IMR-90 (cell line): ENCODE data around the gene GPLD1. TPM values are rescaled to one million over a fixed set of nuclear protein-coding genes. Genes with fewer than 3 reads are reported as not detected.

ENCODE experiments used
- ATAC-seq: fragments of 200-7000 bp; cut with Tn5 transposase; 2 replicates; pipeline ENCODE4 v1.9.1; 2020; ENCODE audit warnings: low read depth, mild to moderate bottlenecking, moderate library complexity
- BruUV-seq: library from RNA; stranded (reverse); fragments of 400-500 nt; replicated peaks from 2 replicates; lab custom pipeline; 2021; lab: Mats Ljungman, UMichigan
- CTCF ChIA-PET: fragments of 300-600 bp; formaldehyde crosslinking; extraction: SDS; loops from one replicate; lab custom pipeline; 2021; ENCODE audit warnings: antibody characterized with exemption; lab: Yijun Ruan, JAX
- POLR2A ChIA-PET: fragments of 300-600 bp; sonication (Branson Sonifier 250); formaldehyde crosslinking; loops from one replicate; lab custom pipeline; 2022; ENCODE audit warnings: antibody characterized with exemption; ENCODE audit not compliant: unreplicated experiment; lab: Charles Lee
- DNase-seq: peaks from one replicate; pipeline ENCODE4 v3.0.0; 2013
- H2AFZ ChIP-seq: replicated peaks from 2 replicates; pipeline ENCODE3; 2013; ENCODE audit warnings: low read length, mild to moderate bottlenecking; ENCODE audit not compliant: poor library complexity
- H2AK5ac ChIP-seq: 2 replicates; pipeline ENCODE4 v1.6.1; 2013; ENCODE audit warnings: low read depth, low read length, inconsistent platforms
- H2AK9ac ChIP-seq: replicated peaks from 2 replicates; pipeline ENCODE3; 2013; ENCODE audit warnings: mild to moderate bottlenecking, low read depth, low read length, moderate library complexity; ENCODE audit not compliant: poor library complexity
- H2BK120ac ChIP-seq: 2 replicates; pipeline ENCODE4 v1.6.1; 2013; ENCODE audit warnings: low read depth, low read length, inconsistent platforms
- H2BK15ac ChIP-seq: 3 replicates; pipeline ENCODE4 v1.6.1; 2013; ENCODE audit warnings: low read depth, low read length, inconsistent platforms
- H2BK20ac ChIP-seq: 2 replicates; pipeline ENCODE4 v1.6.1; 2013; ENCODE audit warnings: low read depth, mild to moderate bottlenecking, inconsistent platforms, low read length, moderate library complexity
- H2BK5ac ChIP-seq: 2 replicates; pipeline ENCODE4 v1.6.1; 2013; ENCODE audit warnings: mild to moderate bottlenecking, low read depth, low read length, inconsistent platforms; ENCODE audit not compliant: poor library complexity, severe bottlenecking
- H3K14ac ChIP-seq: replicated peaks from 2 replicates; pipeline ENCODE4 v1.6.1; 2013; ENCODE audit warnings: low read depth, low read length, inconsistent platforms
- H3K18ac ChIP-seq: 2 replicates; pipeline ENCODE4 v1.6.1; 2013; ENCODE audit warnings: low read depth, low read length, control low read depth
- H3K23ac ChIP-seq: 2 replicates; pipeline ENCODE4 v1.6.1; 2013; ENCODE audit warnings: low read depth, low read length, inconsistent platforms
- H3K27ac ChIP-seq: 2 replicates; pipeline ENCODE4 v1.5.1; 2013; ENCODE audit warnings: mild to moderate bottlenecking, control low read depth, low read length; ENCODE audit not compliant: insufficient read depth
- H3K27me3 ChIP-seq: 2 replicates; pipeline ENCODE4 v1.6.1; 2013; ENCODE audit warnings: low read length; ENCODE audit not compliant: control insufficient read depth, insufficient read depth
- H3K36me3 ChIP-seq: 2 replicates; pipeline ENCODE4 v1.6.1; 2013; ENCODE audit warnings: low read length, mixed read lengths; ENCODE audit not compliant: control insufficient read depth, insufficient read depth
- H3K4ac ChIP-seq: 2 replicates; pipeline ENCODE4 v1.6.1; 2013; ENCODE audit warnings: low read depth, low read length, inconsistent platforms
- H3K4me1 ChIP-seq: 2 replicates; pipeline ENCODE4 v1.6.1; 2013; ENCODE audit warnings: low read length, mixed read lengths; ENCODE audit not compliant: control insufficient read depth, insufficient read depth
- H3K4me2 ChIP-seq: 2 replicates; pipeline ENCODE4 v1.6.1; 2013; ENCODE audit warnings: low read depth, mild to moderate bottlenecking, control low read depth, low read length, moderate library complexity
- H3K4me3 ChIP-seq: 2 replicates; pipeline ENCODE4 v1.5.1; 2013; ENCODE audit warnings: low read depth, mild to moderate bottlenecking, control low read depth, low read length, moderate library complexity; ENCODE audit not compliant: insufficient read depth
- H3K56ac ChIP-seq: 2 replicates; pipeline ENCODE4 v1.6.1; 2013; ENCODE audit warnings: low read length, inconsistent platforms; ENCODE audit not compliant: insufficient read depth; ENCODE audit errors: extremely low read depth
- H3K79me1 ChIP-seq, 2 experiments: 2 replicates each; pipeline ENCODE4 v1.6.1; 2013; ENCODE audit warnings: low read length in 2 of 2, inconsistent platforms in 1 of 2, low read depth in 1 of 2
- H3K9ac ChIP-seq: 2 replicates; pipeline ENCODE4 v1.6.1; 2013; ENCODE audit warnings: low read depth, low read length, control low read depth
- H3K9me1 ChIP-seq: 2 replicates; pipeline ENCODE4 v1.6.1; 2013; ENCODE audit warnings: low read length, inconsistent platforms; ENCODE audit not compliant: insufficient read depth
- H3K9me3 ChIP-seq: 2 replicates; pipeline ENCODE4 v1.6.1; 2013; ENCODE audit warnings: low read length; ENCODE audit not compliant: control insufficient read depth, insufficient read depth
- H4K20me1 ChIP-seq: 2 replicates; pipeline ENCODE4 v1.6.1; 2013; ENCODE audit warnings: low read length, inconsistent platforms; ENCODE audit not compliant: insufficient read depth
- H4K5ac ChIP-seq: 2 replicates; pipeline ENCODE4 v1.6.1; 2013; ENCODE audit warnings: mild to moderate bottlenecking, low read depth, low read length, control low read depth
- H4K8ac ChIP-seq, 2 experiments: 2 replicates each; pipeline ENCODE4 v1.6.1; 2013; ENCODE audit warnings: low read depth in 2 of 2, low read length in 2 of 2, control low read depth in 1 of 2, inconsistent platforms in 1 of 2
- H4K91ac ChIP-seq: 2 replicates; pipeline ENCODE4 v1.6.1; 2013; ENCODE audit warnings: low read depth, low read length, inconsistent platforms; ENCODE audit not compliant: insufficient read depth
- BHLHE40 ChIP-seq: fragments of 150-350 bp; IDR thresholded peaks from 2 replicates; pipeline ENCODE4 v1.6.1; 2016; ENCODE audit warnings: mild to moderate bottlenecking, low read depth, low read length
- CEBPB ChIP-seq: IDR thresholded peaks from 2 replicates; pipeline ENCODE4 v1.6.1; 2012; ENCODE audit warnings: low read depth, low read length, improper control_type of control experiment
- CHD1 ChIP-seq: IDR thresholded peaks from 2 replicates; pipeline ENCODE4 v1.6.1; 2012; ENCODE audit warnings: low read depth, low read length, improper control_type of control experiment
- CTCF ChIP-seq: conservative IDR thresholded peaks from 2 replicates; pipeline ENCODE4 v1.5.1; 2012; ENCODE audit warnings: mild to moderate bottlenecking, low read depth, low read length, improper control_type of control experiment
- ELK1 ChIP-seq: fragments of 150-350 bp; IDR thresholded peaks from 2 replicates; pipeline ENCODE4 v1.6.1; 2016; ENCODE audit warnings: low read depth, mild to moderate bottlenecking, low read length, moderate library complexity, borderline replicate concordance
- FOS ChIP-seq: fragments of 150-350 bp; IDR thresholded peaks from 2 replicates; pipeline ENCODE4 v1.6.1; 2016; ENCODE audit warnings: low read depth, low read length
- MAFK ChIP-seq: IDR thresholded peaks from 2 replicates; pipeline ENCODE4 v1.6.1; 2012; ENCODE audit warnings: low read depth, low read length, improper control_type of control experiment
- MAZ ChIP-seq: IDR thresholded peaks from 2 replicates; pipeline ENCODE4 v1.6.1; 2012; ENCODE audit warnings: low read depth, mild to moderate bottlenecking, low read length, improper control_type of control experiment, moderate library complexity, borderline replicate concordance
- MXI1 ChIP-seq: IDR thresholded peaks from 2 replicates; pipeline ENCODE4 v1.6.1; 2012; ENCODE audit warnings: low read depth, mild to moderate bottlenecking, low read length, moderate library complexity, borderline replicate concordance
- NFE2L2 ChIP-seq: fragments of 150-350 bp; IDR thresholded peaks from 2 replicates; pipeline ENCODE4 v1.6.1; 2016; ENCODE audit warnings: low read depth, mild to moderate bottlenecking, low read length
- POLR2A ChIP-seq: IDR thresholded peaks from 2 replicates; pipeline ENCODE4 v1.6.1; 2012; ENCODE audit warnings: mild to moderate bottlenecking, low read depth, low read length
- RFX5 ChIP-seq: IDR thresholded peaks from 2 replicates; pipeline ENCODE4 v1.8.0; 2012; ENCODE audit warnings: low read depth, mild to moderate bottlenecking, low read length, moderate library complexity
- SMC3 ChIP-seq: fragments of 150-350 bp; IDR thresholded peaks from 2 replicates; pipeline ENCODE4 v1.6.1; 2016; ENCODE audit warnings: low read depth, mild to moderate bottlenecking, antibody characterized with exemption, low read length, moderate library complexity
- WGBS, 2 experiments: methylation state at CpG; one replicate each; pipeline versions ENCODE4 v1.1.5 to v1.1.7; 2013; ENCODE audit warnings: missing lambda C conversion rate in 2 of 2; ENCODE audit not compliant: insufficient read length in 1 of 2; ENCODE audit errors: extremely low coverage in 2 of 2; 5-methylcytosine and 5-hydroxymethylcytosine counted together
- dilution Hi-C: fragments of 300-500 bp; cut with HindIII; formaldehyde crosslinking; loops from one replicate; pipeline ENCODE4 v1.14.3; 2018; ENCODE audit warnings: low sequenced_read_pairs; ENCODE audit not compliant: unreplicated experiment
- in situ Hi-C: fragments of 300-500 bp; cut with MboI; formaldehyde crosslinking; loops from 3 replicates; pipeline ENCODE4 v1.14.3; 2019; ENCODE audit warnings: low sequenced_read_pairs, inconsistent platforms, mixed read lengths
- intact Hi-C: fragments of 100-400 bp; cut with micrococcal nuclease; formaldehyde crosslinking; loops from 2 replicates; pipeline ENCODE4 v1.10.0; 2022
- polyA plus RNA-seq, 3 experiments: library from polyadenylated mRNA; depleted of rRNA; stranded (reverse); fragments of >200 nt; gene quantifications; 2 replicates each; pipeline ENCODE4 v1.2.3, GENCODE V29; 2012; ENCODE audit warnings: low replicate concordance in 1 of 3
- total RNA-seq: library from RNA; depleted of rRNA; stranded (reverse); fragments of >200 nt; gene quantifications from 2 replicates; pipeline ENCODE4 v1.2.3, GENCODE V29; 2012
- TF ChIP-seq, protein P1 (sequence below): fragments of 150-350 bp; IDR thresholded peaks from 2 replicates; pipeline ENCODE4 v1.6.1; 2017; ENCODE audit warnings: mild to moderate bottlenecking, antibody characterized with exemption, low read length, low read depth

Gene GPLD1
- total and polyA plus RNA-seq, 2 of the 4 experiments (the other 2 are of a cell fraction) = 0.05 to 0.18 TPM

- DNase-seq (no peak), ATAC-seq (no peak)
- Histone ChIP-seq H2BK20ac (no peak overlapping the region), H4K91ac (no peak overlapping the region), H2AK9ac (no peak overlapping the region), H3K23ac (no peak overlapping the region), H3K56ac (no peak overlapping the region), H4K5ac (no peak overlapping the region), H2AK5ac (no peak overlapping the region), H2BK5ac (no peak overlapping the region), H3K4ac (no peak overlapping the region), H3K27ac (no peak overlapping the region), H3K4me1 (no peaks in the 10 kb centered on the region), H3K36me3 (no peaks in the 10 kb centered on the region), H3K14ac (no peak overlapping the region), H3K79me1 (no peaks in the 10 kb centered on the region), H4K20me1 (no peaks in the 10 kb centered on the region), H4K8ac (no peak overlapping the region), H2AFZ (no peak overlapping the region), H3K9me1 (no peaks in the 10 kb centered on the region), H3K9ac (no peak overlapping the region), H3K27me3 (peaks cover 3% of the 10 kb centered on the region), H2BK120ac (no peak overlapping the region), H3K9me3 (no peaks in the 10 kb centered on the region), H2BK15ac (no peak overlapping the region), H3K4me3 (no peak overlapping the region), H3K18ac (no peak overlapping the region), H3K4me2 (no peak overlapping the region)
- in situ Hi-C loops = no loop called here
- WGBS, 2 experiments = 60% methylated on average over 1 of the region's 13 CpGs; no CpG with 5 or more reads in 1 of the 2 experiments
- dilution Hi-C loops = no loop called here
- intact Hi-C loops = no loop called here
- ChIA-PET CTCF (interaction anchor here (0.7 kb wide), 1 partner anchor 1354 kb away, joined by 3 read pairs; no protein-coding TSS in a partner anchor), POLR2A (no interaction called here)
- no TSS peak for BruUV-seq
- no peak for TF ChIP-seq BHLHE40
- TF ChIP-seq NFE2L2 = no peak
- no peak for TF ChIP-seq RFX5
- no peak for TF ChIP-seq CTCF
- no peak for TF ChIP-seq ELK1
- no peak for TF ChIP-seq MXI1
- TF ChIP-seq MAFK = no peak
- TF ChIP-seq FOS = no peak
- no peak for TF ChIP-seq CHD1
- no peak for TF ChIP-seq SMC3
- no peak for TF ChIP-seq POLR2A
- no peak for TF ChIP-seq CEBPB
- no peak for TF ChIP-seq MAZ
- TF ChIP-seq, protein P1, sequence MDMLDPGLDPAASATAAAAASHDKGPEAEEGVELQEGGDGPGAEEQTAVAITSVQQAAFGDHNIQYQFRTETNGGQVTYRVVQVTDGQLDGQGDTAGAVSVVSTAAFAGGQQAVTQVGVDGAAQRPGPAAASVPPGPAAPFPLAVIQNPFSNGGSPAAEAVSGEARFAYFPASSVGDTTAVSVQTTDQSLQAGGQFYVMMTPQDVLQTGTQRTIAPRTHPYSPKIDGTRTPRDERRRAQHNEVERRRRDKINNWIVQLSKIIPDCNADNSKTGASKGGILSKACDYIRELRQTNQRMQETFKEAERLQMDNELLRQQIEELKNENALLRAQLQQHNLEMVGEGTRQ = no peak
These were observed 37.6 kb downstream of the GPLD1 start for GRCh38 chr6:24451581-24452388.
